ENCODE measurements around the gene SNAPC3.
A peak's percentile ranks its signal among the peaks of the same experiment; 100 is the strongest.
"Not testable (repeated sequence)": the region's sequence is repeated elsewhere in the genome, so short reads cannot be mapped to it uniquely, and the experiment has no call there.

Gene SNAPC3
- total RNA-seq: 15.9 to 36.7 reads per million in 2 donors

DNA sequence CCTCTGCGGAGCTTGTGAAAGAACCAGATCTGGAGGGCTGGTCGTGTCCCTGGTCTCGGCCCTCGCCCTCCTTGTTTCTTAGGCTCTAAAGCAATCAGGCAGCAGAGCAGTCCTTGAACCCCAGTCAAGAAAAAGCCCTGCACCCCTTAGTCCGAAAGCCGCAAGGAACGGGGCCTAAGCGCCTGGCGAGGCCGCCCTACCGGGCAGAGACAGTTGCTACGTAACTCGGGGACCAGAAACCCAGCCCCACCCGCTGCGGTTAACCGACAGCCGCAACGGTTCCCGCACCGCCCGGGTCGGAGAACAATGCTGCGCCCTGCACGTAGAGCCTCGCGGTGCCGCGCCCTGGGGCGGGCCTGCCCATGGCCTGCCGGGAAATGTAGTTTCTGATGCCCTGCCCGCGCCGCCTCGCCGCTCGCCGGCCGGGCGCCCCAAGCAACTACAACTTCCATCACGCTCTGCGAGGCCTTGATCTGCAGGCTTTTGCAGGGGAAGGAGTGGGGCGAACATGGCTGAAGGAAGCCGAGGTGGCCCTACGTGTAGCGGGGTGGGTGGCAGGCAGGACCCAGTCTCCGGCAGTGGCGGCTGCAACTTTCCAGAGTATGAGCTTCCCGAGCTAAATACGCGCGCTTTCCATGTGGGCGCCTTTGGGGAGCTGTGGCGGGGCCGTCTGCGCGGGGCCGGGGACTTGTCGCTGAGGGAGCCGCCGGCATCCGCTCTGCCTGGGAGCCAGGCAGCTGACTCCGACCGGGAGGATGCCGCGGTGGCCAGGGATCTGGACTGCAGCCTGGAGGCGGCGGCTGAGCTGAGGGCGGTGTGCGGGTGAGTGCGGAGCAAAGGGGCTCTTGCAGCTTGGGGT lies at the start of gene SNAPC3:
Gene SNAPC3, plus strand, starts transcription at position 505 of the 859 bp plus-strand sequence. Its CDS starts 4 bp downstream, at position 509.
- peak; percentile 89 for DNase-seq

DNA sequence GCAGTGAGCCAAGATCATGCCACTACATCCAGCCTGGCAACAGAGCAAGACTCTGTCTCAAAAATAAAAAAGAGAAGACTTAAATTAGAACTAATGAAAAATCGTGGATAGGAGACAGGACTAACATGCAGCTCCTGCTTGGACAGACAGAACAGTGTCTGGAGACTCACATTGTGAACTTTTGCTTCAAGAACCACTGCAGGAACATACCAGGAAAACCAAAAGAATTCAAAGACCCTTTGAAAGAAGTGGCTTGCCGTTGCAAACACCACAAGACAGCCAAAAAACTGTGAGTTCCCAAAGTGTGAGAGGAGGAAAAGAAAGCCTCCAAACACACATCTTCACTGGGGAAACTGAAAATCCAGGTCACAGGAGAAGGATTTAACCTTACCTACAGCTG lies 48.8 kb upstream of the SNAPC3 start:
- no peak for DNase-seq

DNA sequence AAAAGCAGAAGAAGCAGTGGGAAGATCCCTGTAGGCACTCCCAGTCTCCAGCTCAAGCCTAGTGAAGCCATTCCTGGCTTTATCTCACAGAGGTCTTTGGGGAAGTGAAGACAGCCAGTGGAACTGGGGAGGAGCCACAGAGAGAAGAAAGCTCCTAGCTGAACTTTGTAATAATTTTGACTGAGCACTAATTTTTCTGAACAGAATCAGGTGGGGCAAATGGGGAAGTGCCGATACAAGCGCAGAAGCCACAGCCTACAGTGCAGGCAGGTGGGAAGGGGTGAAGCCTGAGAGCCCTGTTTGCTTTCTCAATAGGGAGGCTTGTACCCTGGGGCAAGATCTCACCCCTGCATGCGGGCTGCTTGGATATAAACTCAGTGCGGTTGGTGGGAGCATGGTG lies 48.4 kb upstream of the SNAPC3 start:
- no peak for DNase-seq

DNA sequence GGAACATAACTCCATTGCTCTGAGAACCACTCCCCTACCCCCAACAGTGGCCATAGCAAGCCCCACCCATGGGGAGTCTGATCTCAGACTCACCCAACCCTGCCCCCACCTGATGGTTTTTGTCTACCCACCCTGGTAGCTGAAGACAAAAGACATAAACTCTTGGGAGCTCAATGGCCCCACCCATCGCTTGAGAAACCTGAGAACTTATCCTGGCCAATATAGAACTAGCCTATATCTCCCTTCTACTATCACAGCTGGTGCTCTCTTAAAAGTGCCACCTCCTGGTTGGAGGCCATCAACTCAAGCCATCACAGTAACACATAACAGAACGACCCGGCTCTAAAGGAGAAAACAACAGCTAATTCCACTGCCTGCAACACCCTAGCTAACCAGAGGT lies 47.9 kb upstream of the SNAPC3 start:
- no peak for DNase-seq

DNA sequence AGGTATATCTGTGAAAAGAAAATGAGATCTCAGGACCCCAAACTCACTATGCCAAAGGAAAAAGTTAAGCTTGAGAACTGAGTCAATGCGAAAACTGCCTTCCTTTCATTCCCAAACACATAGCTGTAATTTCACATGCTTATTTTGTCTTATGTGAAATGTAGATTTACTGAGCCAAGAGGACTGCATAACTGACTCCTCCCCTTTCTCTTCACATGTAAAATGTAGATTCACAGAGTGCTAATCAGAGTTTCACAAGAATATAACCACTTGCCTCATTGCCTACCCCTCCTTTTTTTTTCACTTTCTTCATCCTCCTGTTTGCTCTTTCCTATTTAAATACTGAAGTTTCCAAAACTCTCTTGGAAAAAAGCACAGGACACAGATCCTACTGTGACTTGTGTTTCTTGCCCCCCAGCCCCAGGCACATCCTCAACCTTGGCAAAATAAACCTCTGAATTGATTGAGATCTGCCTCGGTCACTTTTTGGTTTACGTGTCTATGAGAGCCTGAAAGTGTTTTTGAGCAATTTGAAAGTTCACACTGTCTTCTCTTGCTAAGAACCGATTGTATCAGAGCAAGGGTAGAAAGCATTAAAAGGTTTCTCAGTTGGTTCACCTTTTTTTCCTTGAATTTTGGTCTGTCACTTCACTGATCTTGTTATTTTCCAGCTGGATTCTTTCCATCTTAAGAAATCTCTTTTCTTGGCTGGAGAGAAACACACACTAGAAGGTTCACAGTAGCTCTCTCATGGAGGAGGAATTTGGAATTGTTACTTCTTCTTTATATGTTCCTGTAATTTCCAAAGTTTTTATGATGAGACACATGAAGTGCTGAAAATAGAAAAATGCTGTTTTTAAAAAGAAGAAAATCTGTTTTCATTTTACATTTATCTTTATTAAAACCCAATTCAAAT lies 44.8 kb upstream of the SNAPC3 start:
- no peak for DNase-seq

DNA sequence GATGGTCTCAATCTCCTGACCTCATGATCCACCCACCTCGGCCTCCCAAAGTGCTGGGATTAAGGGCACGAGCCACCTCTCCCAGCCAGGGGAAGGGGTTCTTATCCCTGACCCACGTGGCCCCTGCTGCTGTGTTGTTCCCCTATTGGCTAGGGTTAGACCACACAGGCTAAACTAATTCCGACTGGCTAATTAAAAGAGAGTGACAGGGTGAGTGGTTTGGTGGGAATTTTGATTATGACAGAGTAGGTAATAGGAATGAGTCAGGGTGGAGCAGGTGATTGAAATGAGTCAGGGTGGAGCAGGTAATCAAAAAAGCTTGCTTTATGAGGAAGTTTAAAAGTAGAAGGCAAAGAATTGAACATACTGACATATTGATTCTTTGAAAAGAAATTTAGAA lies 43.4 kb upstream of the SNAPC3 start:
- DNase-seq: not testable (repeated sequence)

DNA sequence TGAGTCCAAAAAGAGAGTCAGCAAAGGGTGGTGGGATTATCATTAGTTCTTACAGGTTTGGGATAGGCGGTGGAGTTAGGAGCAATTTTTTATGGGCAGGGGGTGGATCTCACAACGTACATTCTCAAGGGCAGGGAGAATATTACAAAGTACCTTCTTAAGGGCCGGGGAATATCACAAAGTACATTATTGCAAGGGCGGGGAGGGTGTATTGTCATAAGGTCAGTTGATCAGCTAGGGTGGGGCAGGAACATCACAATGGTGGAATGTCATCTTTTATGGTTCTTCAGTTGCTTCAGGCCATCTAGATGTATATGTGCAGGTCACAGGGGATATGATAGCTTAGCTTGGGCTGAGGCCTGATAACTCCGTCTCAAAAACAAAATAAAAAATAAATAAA lies 42.8 kb upstream of the SNAPC3 start:
- DNase-seq: not testable (repeated sequence)

DNA sequence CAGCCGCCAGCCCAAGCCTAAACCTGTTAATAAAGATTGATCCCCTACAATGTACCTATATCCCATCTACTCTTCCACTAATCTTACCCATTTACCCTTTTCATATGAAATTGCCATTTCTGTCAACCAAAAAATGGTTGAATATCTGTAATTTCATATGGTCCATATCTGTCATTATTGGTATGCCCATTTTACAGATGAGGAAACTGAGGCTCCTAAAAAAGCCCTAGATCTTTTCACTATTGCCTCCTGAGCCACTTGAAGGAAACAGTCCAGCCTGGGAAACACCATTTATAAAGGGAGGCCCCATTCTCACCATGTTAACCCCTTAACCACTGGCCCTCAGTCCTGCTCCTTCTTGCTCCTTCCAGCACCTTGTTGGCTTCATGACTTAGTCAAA lies 41.2 kb upstream of the SNAPC3 start:
- DNase-seq: no peak

DNA sequence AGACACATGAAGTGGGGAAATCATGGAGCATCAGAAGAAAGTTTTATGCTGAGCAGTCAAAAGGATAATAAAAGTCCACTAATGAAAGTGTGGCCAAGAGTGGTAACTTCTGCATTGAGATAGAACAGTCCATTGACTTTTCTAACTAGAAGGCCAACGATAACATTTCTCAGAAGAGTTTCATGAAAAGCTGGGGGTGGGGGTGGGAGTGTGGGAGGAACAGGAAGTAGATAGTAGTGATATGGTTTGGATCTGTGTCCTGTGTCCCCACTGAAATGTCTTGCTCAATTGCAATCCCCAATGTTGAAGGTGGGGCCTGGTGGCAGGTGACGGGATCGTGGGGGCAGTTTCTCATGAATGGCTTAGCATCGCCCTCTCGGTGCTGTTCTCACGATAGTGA lies 36.2 kb upstream of the SNAPC3 start:
- no peak for DNase-seq

DNA sequence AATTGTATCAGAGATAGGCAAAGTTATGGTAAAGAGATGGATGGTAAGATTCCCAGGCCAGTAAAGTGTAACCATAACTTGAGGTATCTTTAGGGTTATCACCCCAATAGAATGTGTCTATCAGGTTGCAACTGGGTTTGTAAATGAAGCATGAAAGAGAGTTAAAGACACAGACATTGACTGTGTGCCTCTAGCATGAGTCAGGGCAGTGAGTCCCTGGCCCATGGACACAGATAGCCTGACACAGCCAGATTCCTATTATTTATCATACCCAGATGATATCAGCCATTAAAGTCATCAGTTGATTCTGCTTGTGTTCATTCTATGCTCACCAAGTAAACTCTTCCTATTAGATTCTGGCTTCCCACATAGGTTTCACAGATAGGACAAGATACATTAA lies 33.5 kb upstream of the SNAPC3 start:
- no peak for DNase-seq

DNA sequence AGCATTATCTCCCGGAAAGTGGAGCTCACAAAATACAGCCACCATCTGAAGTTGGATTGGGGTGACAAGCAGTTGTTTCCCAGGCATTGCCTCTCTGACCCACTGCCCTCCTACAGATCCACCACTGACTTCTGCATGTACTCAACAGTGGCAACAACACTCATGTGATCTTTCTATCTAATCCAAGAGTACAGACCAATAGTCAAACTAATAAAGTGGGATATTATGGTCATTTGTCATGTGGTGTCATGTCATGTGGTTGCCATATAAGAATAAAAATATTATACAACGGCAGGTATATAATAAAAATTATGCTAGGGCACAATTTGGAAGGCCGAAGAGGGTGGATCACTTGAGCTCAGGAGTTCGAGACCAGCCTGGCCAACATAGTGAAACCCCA lies 33.0 kb upstream of the SNAPC3 start:
- DNase-seq: no peak

DNA sequence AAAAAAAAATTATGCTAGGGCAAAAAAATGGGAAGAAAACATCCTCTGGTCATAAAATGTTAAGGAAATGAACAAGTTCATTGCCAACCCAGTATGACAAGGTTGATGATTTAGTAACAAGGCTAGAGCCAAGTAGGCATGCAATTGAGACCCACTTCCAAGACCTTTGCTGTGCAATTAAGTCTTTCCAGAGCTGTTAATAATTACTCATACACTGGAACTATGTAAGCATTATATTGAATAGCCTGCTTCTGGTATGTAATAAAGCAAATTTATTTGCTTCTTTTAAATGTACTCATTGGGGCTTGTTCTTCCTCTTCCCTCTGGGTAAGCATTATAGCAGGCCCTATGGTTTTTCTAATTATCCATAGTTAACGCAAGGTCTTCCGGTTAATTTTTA lies 32.5 kb upstream of the SNAPC3 start:
- DNase-seq: no peak

DNA sequence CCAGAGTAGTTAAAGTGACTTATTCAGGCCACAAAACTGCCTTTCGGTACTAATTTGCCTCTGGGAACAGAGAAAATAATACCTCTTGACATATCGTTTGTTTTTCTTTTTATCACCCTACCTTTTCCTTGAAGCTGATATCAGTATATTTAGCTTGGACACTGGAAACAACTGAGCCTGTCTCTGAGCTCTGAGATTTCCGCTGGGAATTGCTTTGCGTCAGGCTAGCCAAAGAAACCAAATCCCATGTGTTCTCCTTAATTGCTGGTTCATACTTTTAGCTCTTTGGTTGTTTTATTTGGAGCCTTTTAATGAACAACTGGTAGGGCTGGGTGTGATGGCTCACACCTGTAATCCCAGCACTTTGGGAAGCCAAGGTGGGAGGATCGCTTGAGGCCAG lies 30.3 kb upstream of the SNAPC3 start:
- DNase-seq: no peak

DNA sequence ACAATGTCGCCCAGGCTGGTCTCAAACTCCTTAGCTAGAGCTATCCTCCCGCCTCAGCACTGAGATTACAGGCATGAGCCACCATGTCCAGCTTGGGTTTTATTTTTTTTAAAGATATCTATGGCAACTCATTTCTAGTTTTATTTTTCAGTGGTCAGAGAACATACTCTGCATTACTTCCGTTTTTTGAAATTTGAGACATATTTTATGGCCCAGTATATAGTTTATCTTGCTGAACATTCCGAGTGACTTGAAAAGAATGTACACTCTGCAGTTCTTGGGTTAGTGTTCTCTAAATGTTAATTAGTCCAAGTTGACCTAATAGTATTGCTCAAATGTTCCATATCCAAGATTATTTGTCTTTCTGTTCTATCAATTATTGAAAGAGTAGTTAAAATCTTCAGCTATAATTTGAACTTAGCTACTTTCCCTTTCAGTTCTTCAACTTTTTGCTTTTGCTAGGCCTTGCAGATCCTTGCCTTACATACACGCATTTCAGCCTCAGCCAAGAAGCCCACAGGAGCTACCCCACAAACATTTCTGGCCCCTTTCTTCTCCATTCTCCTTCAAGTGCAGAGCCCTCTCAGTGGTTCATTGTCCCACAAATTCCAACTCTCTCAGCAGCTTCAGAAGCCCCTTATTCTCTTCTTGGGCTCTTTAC lies 22.3 kb upstream of the SNAPC3 start:
- no peak for DNase-seq

DNA sequence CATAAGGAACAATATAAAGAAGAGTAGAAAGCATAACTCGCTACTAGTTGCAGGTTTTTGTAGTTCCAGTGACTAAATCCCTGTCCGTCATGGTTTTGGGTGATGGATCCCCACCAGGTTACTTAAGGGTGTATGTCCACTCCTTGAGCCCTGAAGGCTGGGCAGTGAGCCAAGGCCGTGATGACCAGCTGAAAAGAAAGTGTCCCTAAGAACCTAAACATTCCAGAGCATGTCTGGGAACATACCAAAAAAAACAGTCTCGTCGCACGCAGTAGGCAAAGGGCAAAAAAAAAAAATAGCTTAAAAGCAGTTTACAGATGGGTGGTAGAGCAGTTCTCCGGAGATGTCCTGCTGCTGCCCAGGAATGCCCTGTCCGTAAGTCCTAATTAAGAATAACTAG lies 21.4 kb upstream of the SNAPC3 start:
- no peak for DNase-seq

DNA sequence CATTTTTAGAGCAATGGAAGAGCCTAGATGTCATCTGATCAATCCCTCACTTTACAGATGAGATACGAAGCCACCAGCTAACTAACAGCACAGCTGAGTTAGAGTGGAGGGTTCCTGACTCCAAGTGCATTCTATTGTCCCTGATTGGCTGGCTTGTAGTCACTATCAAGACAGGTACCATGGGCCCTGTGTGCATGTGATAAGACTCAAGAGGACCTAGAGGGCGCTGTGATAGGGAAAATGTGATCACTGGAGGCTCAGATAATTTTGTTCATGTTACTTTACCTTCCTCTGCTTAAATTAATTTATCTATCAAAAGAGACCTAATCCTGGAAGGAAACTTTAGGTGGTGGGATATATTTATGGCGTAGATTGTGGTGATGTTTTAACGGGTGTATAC lies 19.5 kb upstream of the SNAPC3 start:
- no peak for DNase-seq

DNA sequence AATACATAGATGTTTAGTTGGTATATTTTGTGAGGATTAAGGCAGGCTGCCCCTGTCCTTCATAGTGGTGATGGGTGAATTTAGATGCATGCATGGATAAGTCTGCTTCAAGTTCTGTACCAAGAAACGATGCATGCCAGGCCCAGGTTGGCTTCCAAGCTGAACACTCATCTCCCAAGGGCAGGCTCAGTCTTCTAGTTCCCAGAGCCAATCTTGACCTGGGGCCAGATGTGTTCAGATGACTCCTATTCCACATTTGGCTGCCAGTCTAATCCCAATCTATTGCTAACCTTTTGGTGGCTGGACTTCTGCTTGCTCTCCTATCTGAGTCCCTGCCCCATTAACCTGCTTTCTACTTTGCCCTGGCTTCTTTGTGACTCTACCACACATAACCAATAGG lies 18.5 kb upstream of the SNAPC3 start:
- DNase-seq: no peak

DNA sequence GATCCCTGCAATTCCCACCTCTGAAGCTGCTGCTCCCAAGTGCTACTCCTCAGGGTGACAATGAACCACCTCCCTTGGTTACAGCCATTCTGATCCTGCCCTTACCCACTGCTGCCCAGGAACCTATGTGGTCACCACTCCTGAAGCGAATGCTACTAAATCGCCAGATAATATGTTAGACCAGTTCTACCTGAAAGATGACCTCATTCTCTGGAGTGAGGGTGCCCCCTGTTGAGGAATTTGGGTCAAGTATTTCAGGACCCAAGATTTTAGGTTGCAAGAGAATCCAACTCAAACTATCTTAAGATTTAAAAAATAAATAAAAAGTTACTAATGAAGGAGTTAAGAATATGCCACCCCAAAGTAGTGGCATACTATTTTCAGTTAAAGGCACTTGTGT lies 5.8 kb upstream of the SNAPC3 start:
- DNase-seq: peak; percentile 23

DNA sequence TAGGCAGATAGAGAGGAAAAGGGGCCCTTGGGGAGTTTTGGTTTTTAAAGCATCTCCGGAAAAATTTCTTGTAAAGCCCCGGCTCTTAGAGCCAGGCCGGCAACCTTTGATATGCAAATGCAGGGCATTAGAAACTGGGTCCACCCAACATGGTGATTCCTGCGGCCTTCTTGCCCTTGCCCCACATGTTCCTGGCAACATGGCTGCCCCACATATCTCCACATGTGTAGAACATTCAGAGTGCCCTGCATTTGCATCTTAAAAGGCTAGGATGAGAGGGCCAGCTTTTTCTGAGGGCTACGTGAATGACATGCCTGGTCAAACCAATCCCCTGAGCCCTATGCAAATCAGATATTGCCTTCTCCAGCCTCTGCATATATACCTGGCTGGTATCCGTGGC lies 5.0 kb upstream of the SNAPC3 start:
- no peak for DNase-seq

DNA sequence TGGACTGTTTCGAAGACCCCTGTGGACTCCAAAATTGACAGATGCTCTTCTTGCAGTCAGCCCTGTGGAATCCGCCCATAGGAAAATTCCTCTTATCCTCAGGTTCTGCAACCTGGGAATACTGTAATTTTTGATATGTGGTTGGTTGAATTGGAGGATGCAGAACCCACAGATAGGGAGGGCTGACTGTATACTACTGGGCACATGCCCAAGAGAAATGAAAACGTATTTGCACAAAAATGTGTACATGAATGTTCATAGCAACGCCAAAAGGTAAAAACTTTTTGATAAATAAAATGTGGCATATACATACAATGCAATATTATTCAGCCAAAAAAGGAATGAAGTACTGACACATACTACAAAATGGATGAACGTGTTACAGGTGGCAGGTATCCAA lies 1.9 kb upstream of the SNAPC3 start:
- no peak for DNase-seq

DNA sequence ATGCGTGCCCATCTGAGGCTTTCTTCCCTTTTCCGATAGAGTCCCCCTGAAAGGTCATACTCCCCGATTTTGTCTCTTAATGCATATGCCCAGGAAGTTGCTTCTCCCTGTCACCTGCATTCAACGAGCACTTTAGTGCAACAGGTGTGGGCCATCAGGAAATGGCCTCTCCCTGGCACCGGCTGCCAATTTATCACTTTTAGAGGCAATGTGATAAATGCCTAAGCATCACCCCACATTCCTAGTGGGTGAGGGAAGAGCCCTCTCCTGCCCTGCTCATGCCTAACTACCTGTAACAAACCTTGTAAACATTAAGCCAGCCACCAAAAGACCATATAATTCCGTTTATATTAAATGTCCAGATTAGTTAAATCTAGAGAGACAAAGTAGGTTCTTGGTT lies 1.1 kb upstream of the SNAPC3 start:
- no peak for DNase-seq

DNA sequence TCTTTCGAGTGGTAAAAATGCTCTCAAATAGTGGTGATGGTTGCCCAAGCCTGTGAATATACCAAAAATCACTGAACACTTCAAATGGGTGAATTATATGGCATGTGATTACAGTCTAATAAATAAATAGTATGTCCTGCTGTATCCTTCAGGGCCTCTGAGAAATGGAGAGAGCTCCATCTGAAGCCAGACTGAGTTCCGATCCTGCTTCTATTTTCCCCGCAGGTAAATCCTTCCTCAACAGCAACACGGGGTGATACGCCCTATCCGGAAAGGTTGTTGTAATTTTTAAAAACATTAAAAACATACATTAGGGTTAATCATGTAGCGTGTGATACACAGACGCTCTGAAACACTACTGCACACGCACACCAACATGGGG lies 695 bp upstream of the SNAPC3 start:
- DNase-seq: no peak

DNA sequence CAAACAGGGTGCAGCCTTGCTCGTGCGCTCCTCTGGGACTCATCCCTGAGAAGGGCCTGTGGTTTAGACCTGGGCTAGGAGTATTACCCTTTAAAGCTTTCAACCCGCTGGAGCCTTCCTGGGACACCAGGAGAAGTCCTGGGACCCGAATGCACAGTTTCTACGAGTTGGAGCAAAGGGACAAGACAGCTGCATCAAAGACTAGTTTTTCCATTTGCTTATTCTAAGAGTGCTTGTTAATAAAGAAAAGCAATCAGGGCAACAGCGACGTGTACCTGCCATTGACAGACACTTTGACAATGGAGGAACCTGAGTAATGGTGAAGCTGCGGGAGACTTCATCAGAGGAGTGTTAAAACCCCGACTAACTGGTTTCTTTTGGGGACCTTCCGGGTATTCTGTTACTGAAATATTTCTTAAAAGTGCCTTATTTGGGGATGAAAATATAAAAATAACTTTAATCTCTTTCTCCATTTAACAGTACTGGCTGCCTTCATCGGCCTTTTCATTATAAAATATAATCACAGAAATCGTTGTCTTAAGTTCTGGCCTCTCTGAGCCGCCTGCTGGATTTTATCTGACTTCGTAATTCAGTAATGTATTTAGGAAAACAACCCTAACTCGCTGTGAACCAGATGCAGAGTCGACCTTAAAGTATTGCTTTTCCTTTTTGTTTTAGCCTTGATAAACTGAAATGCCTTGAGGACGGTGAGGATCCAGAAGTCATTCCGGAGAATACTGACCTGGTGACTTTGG lies 732 bp downstream of the SNAPC3 start:
- DNase-seq: no peak
